HG02623 (cell line): ENCODE results near the gene NRXN3.

Experiments used
- ATAC-seq: cut with Tn5 transposase; IDR thresholded peaks from one replicate; pipeline ENCODE4 v1.9.1; 2021; ENCODE audit warnings: moderate library complexity; ENCODE audit not compliant: unreplicated experiment

Gene NRXN3

DNA sequence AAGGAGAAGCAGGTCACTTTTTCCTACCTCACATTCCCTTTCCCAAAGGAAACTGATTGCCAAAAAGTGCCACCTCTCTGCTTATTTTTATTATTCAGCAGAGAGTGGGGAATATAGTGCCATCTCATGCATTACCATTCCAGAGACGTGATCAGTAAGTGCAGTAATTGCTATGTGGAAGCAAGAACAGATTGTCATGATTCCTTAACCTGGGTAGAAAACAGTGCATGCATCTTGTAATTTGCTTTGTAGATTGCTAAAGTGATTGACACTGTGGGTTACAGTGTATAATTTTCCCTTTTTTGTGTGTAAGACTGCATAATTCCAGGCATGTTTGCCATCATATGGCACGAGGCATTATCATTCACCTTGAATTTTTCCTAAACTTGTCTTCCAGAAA is 1708.6 kb downstream of the NRXN3 start:
- ATAC-seq = no peak

GRCh38 chr14:79881299-79881698 is 1711.1 kb downstream of the NRXN3 start:
- ATAC-seq = no peak

- ATAC-seq = no peak
These were observed 1720.4 kb downstream of the NRXN3 start for GRCh38 chr14:79890527-79890926.

- no peak for ATAC-seq
These were observed 1725.8 kb downstream of the NRXN3 start for GRCh38 chr14:79896009-79896408.

DNA sequence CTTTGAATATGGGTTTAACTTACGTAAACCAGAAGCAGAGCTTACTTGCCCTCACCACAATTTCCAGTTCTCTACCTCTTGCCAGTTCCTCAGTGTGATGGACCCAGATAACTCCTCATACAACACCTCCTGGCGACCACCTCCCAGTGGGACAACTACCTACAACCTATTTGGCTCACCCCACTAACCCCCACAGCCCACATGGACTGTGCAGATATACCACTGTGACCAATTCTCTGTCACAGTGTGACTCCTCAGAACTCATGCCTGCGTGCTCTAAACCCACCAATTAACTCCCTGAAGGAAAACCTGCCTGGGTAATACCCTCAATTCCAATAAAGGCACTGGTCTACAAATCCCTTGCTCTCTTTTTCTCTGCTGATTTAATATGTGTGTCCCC is 1729.4 kb downstream of the NRXN3 start:
- no peak for ATAC-seq

DNA sequence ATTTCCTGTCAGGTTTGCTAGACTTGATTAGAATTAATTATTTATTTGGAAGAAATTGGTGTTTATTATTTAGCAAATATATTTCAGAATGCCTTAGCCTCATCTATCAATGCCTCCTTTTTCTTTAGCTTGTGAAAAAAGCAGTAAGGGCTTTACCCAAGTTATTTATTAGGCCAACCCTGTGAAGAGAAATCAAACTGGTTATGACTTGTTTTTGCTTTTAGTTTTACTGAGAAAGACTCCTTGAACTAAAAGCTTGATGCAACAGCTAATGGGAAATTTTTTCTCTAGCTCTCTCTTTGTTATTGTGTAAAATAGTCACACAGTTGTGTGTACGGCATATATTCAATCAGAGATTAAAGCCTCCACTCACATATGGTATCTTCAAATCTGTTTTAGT is 1734.3 kb downstream of the NRXN3 start:
- no peak for ATAC-seq

DNA sequence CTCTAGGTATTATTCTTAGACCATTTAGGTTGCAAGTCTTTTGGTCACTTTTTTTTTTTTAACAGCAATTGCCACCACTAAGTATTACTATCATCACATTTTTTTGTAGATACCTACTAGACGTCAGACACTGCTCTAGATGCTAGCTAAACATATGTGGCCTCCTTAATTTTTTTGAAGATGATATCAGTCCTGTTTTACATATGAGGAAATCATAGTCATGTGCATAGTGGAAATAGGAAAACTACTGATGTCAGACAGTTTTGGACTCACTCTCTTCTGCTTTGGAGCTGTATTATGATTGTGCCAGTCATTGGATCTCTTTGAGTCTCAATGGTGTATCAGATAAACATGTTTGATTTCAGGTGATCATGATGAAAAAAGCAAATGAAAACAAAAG is 1736.8 kb downstream of the NRXN3 start:
- ATAC-seq = no peak

DNA sequence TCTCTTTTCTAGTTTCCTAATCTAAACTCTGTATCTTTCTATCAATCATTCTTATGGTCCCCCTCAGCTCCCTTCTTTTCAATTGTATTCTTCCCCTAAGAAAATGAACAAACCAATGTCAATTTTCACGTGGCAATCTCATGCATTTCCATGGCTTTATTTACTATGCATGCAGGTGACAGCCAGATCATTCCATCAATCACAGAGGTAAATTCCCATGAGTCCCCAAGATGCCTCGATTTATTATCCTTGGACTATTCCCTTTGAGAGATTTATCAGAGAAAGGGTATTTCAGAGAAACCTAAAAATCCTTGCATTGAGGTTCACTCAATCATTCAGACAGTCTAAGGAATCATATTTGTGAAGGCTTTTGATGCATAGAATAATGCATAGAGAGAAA is 1739.9 kb downstream of the NRXN3 start:
- ATAC-seq = no peak

GRCh38 chr14:79911744-79912143 is 1741.6 kb downstream of the NRXN3 start:
- ATAC-seq = no peak

- ATAC-seq = no peak
These were observed 1744.4 kb downstream of the NRXN3 start for GRCh38 chr14:79914595-79914994.

GRCh38 chr14:79915406-79915805 is 1745.2 kb downstream of the NRXN3 start:
- no peak for ATAC-seq

DNA sequence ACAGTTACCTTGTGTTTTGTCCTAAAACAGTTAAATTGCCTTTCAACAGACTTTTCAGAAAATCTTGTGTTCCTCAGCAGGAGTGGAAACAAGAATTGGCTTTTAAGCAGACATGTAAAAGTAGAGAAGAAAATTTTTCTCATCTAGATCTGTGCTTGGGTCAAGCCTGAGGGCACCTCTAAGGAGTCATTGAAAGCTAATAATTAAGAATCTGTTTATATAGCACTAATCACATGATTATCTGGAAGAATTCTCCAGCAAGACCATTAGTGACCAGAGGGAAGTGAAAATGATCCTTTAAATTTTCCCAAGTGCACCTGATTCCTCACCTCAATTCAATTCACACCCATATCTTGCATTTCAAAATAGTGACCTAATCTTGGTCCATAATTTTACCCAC is 1746.1 kb downstream of the NRXN3 start:
- no peak for ATAC-seq

- no peak for ATAC-seq
These were observed 1746.7 kb downstream of the NRXN3 start for GRCh38 chr14:79916892-79917291.
